Sciatic nerve (tissue), 2 donors: ENCODE measurements around the gene TULP3. TPM values are rescaled to one million over a fixed set of nuclear protein-coding genes. Genes with fewer than 3 reads are reported as not detected.
A peak's percentile ranks its signal among the peaks of the same experiment; 100 is the strongest.
"Not testable (repeated sequence)": the region's sequence is repeated elsewhere in the genome, so short reads cannot be mapped to it uniquely, and the experiment has no call there.

Experiments used
- ATAC-seq: fragments of 200-7000 bp; cut with Tn5 transposase; one replicate; pipeline ENCODE4 v1.9.1; 2020; ENCODE audit warnings: mild to moderate bottlenecking, moderate library complexity
- DNase-seq: peaks from one replicate; pipeline ENCODE4 v3.0.0-alpha.2; 2020; ENCODE audit warnings: low spot score
- intact Hi-C: fragments of 100-400 bp; cut with DNase I; formaldehyde crosslinking; loops from one replicate; pipeline ENCODE4 v1.14.2; 2022
- total RNA-seq: library from RNA; stranded (reverse); fragmentation: NEBNext Ultra II Directional; extraction: Animal tissue kit (Norgen Biotek cat#: 25700); gene quantifications from one replicate; pipeline ENCODE4 v1.2.1, GENCODE V29; 2021
- donor health status: DM: no; HTN: no; CAD: no.
- donor health status: DM: no; HTN: no; CAD: no.

The TULP3 gene
- total RNA-seq, 1 donor from 2014 or later = 38.8 TPM

GRCh38 chr12:2868986-2869632 lies 21.6 kb upstream of the TULP3 start:
- DNase-seq, intact Hi-C loops, ATAC-seq: not testable (repeated sequence)

- intact Hi-C loops = no loop called here
- ATAC-seq (peak; percentile 4), DNase-seq (no peak)
Observed at GRCh38 chr12:2876431-2877046, 14.2 kb upstream of the TULP3 start.

GRCh38 chr12:2877047-2877952 lies 13.4 kb upstream of the TULP3 start, which contains the start of the genes FOXM1 and RHNO1:
TSS of gene FOXM1 (minus strand) at chr12:2877174. CDS start at chr12:2874478, 2,696 bp downstream.
TSS of gene RHNO1 (plus strand) at chr12:2877223. CDS start at chr12:2885367, 8,144 bp downstream.
- ATAC-seq (peak; percentile 96), DNase-seq (peak; percentile 96)
- intact Hi-C loops = no loop called here

- ATAC-seq = peak; percentile 53
- intact Hi-C loops = no loop called here
Observed at GRCh38 chr12:2877953-2878732, 12.5 kb upstream of the TULP3 start.

DNA sequence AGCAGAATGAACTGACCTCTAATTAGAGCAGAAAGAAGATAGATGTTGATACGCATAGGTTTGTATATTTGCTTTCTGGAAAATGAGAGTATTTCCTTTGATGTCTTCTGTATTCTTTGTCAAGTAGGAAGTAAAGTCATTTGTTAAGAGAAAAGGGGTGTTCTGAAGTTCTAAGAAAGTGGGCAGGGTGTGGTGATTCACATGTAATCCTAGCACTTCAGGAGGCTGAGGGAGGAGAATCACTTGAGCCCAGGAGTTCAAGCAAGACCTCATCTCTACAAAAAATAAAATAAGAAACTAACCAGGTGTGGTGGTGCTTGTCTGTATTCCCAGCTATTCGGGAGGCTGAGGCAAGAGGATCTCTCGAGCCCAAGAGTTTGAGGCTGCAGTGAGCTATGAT lies 10.8 kb upstream of the TULP3 start:
- ATAC-seq (no peak), DNase-seq (no peak)
- intact Hi-C loops = no loop called here

More at GRCh38 chr12:2877953-2878732, 12.5 kb upstream of the TULP3 start:
- DNase-seq = no peak

GRCh38 chr12:2884810-2885209 lies 5.9 kb upstream of the TULP3 start:
- intact Hi-C loops = no loop called here
- no peak for ATAC-seq
- DNase-seq = no peak

- intact Hi-C loops = no loop called here
- ATAC-seq = no peak
- DNase-seq = no peak
Observed at GRCh38 chr12:2886768-2887450, 3.8 kb upstream of the TULP3 start.

DNA sequence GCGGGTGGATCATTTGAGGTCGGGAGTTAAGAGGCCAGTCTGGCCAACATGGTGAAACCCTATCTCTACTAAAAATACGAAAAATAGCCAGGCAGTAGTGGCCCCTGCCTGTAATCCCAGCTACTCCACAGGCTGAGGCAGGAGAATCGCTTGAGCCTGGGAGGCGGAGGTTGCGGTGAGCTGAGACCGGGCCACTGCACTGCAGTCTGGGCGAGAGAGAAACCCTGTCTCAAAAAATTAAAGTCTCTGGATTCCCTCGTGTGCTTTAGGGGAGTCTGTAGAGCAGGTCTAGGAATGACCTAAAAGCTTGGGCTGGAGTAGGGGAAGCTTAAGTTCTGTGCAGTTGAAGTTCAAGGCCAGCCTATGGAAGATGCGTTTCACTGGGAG lies 697 bp upstream of the TULP3 start:
- ATAC-seq = no peak
- intact Hi-C loops = no loop called here
- DNase-seq = no peak

DNA sequence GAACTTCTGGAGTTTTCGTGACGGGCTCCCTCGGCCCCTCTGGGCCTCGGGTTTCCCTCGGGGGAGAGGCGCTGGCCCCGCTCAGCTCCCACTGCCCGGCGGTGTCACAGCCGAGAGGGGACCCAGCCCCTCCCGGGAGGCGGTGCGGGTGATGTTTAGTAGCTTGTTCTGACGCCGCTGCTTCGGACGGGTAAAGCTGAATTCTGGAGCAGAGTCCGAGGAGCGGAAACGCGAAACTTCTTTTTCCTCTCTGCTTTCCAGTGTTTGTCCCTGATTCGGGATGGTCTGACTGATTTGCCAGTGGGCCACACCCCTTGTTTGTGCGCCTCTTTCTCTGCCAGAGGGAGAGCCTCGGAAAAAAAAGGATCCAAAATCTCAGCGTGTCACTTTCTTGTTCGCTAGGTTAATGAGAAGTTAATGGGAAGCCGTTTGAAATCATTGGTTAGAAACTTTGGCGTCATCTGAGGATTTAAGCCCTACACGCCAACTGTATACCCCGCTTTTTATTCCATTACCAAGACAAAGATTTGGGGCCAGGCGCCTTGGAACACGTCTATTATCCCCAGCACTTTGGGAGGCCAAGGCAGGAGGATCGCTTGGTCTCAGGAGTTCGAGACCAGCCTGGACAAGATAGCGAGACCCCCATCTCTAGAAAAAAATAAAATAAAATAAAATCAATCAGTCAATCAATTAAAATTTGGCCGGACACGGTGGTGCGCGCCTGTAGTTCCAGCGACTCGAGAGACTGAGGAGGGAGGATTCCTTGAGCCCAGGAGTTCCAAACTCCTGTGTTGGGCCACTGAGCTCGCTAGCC lies 756 bp downstream of the TULP3 start:
- ATAC-seq = peak; percentile 49
- peak; percentile 75 for DNase-seq
- intact Hi-C loops = no loop called here

DNA sequence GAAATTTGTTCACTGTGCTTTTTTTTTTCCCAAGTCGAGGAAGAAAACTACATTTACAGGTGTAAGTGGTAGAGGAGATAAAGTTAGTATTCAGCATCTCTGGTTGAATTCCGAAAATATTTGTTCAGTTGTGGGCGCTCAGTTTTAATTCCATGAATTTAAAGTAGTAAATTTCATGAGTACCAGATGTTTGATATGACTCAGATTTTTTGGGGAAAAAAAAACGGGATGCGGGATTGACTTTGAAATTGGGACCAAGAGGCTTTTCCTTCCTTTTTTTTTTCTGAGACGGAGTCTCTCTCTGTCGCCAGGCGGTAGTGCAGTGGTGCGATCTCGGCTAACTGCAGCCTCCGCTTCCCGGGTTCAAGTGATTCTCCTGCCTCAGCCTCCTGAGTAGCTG lies 1.6 kb downstream of the TULP3 start:
- ATAC-seq (no peak), DNase-seq (no peak)
- intact Hi-C loops = no loop called here

DNA sequence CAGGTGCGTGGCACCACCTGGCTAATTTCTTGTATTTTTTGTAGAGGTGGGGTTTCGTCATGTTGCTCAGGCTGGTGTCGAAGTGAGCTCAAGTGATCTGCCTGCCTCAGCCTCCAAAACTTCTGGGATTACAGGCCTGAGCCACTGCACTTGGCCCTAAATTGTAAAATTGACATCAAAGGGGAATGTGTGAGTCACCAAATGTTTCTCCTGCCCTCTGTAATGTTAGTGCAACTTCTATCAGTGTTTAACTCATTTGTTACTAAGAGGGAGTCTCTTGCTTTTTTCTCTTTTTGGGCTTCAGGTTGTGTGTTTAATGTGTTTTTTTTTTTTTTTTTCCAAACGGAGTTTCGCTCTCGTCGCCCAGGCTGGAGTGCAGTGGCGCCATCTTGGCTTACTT lies 2.3 kb downstream of the TULP3 start:
- intact Hi-C loops = no loop called here
- no peak for ATAC-seq
- DNase-seq = no peak

DNA sequence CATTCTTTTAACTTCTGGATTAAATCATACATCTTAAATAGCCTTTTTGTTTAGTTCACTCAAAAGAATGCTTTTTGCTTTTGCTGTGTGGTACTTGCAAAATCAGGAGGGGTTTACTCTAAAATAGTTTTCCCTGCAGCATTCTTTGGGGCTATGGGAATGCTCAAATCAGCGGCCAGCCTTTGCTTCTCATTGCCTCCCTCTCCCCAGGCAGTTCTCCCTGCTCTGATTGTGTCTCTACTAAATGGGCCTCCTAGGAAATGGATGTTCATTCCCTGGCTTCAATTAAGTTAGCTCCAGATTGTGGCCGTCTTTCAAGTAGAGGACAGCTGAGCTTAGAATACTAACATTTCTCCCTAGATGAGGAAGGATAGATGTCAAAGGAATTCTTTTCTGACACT lies 4.4 kb downstream of the TULP3 start:
- ATAC-seq = no peak
- intact Hi-C loops = no loop called here

GRCh38 chr12:2895511-2895910 lies 4.8 kb downstream of the TULP3 start:
- DNase-seq = no peak
- intact Hi-C loops = no loop called here
- no peak for ATAC-seq

More for the DNA sequence above, 4.4 kb downstream of the TULP3 start:
- DNase-seq = no peak

- intact Hi-C loops = no loop called here
- DNase-seq (no peak), ATAC-seq (no peak)
Observed at GRCh38 chr12:2897418-2897817, 6.7 kb downstream of the TULP3 start.

DNA sequence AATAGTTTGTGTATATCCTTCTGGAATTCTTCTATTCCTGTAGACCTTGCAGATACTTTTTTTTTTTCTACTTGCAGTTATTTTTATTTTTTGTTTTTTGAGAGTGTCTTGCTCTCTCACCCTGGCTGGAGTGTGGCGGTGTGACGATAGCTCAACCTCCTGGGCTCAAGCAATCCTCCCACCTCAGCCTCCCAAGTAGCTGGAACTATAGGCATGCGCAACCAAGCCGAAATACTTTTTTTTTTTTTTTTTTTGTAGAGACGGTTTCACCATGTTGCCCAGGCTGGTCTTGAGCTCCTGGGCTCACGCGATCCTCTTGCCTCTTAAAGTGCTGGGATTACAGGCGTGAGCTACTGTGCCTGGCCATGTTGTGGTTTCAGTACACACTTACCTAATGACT lies 10.0 kb downstream of the TULP3 start:
- DNase-seq (no peak), ATAC-seq (no peak)
- intact Hi-C loops = no loop called here

GRCh38 chr12:2902272-2902880 lies 11.7 kb downstream of the TULP3 start:
- peak; percentile 87 for ATAC-seq
- DNase-seq = no peak
- intact Hi-C loops = no loop called here

- ATAC-seq = no peak
- intact Hi-C loops = no loop called here
- DNase-seq = no peak
Observed at GRCh38 chr12:2904260-2904659, 13.6 kb downstream of the TULP3 start.
